ENCODE measurements around the gene ROBO2. TPM values are rescaled to one million over a fixed set of nuclear protein-coding genes. Genes with fewer than 3 reads are reported as not detected.

Gene ROBO2
- total RNA-seq, 4 donors from 2014 or later: 4.7 to 8.4 (median 6.6) TPM

DNA sequence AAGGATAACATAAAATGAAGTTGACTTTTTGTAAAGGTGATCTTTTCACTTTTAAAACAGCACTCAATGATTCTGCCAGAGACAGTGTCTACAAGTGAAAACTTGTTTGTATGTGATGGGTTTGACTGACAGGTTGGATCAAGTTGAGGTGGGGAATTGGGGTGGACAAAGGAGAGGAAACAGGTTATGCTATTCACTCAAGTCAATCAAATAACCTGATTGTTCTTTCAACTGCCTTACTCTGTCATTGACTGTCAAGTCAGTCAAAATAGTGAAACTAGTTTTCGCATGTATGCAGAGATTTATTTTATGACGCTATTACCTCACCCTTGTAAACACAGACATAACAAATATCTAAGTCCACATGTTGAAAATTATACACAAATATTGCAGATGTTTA is 187.7 kb downstream of the ROBO2 start:
- H3K4me3 ChIP-seq: no peak overlapping the region
- H3K27me3 ChIP-seq: no peaks in the 10 kb centered on the region
- H3K36me3 ChIP-seq: no peaks in the 10 kb centered on the region
- DNase-seq: no peak
- WGBS, 2 donors: 50 to 58% methylated on average over 2 of the region's 2 CpGs
- intact Hi-C loops (cut with DNase I): no loop called here
- no peaks in the 10 kb centered on the region for H3K4me1 ChIP-seq
- no peaks in the 10 kb centered on the region for H3K9me3 ChIP-seq
- no peak overlapping the region for H3K27ac ChIP-seq
- TF ChIP-seq CTCF (IDR thresholded peaks at IDR 0.05): no peak
- TF ChIP-seq POLR2A (IDR thresholded peaks at IDR 0.05): no peak

DNA sequence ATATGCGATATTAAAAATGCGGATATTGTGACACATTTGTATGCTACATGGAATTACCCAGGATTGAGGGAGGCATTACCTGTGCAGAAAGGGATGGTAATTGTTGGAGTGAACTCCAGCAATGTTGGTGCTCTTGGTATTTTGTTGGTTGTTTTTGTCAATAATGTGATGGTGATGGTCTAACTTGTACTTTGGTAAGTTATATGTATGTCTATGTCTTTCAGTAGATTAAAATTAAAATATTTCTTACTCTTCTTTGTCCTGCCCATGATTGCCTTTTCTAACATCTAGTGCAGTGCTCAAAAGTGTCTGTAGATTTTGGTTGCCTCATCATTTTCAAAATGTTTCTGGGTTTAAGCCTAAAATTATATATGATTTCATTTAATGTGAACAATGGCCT is 192.7 kb downstream of the ROBO2 start:
- Histone ChIP-seq H3K36me3 (no peaks in the 10 kb centered on the region), H3K4me3 (no peak overlapping the region), H3K27me3 (no peaks in the 10 kb centered on the region), H3K9me3 (no peaks in the 10 kb centered on the region), H3K27ac (no peak overlapping the region), H3K4me1 (no peaks in the 10 kb centered on the region)
- no peak for TF ChIP-seq CTCF (IDR thresholded peaks at IDR 0.05)
- no peak for TF ChIP-seq POLR2A (IDR thresholded peaks at IDR 0.05)
- DNase-seq: no peak
- WGBS, 2 donors: 90 to 98% methylated on average over 2 of the region's 2 CpGs
- intact Hi-C loops (cut with DNase I): no loop called here

GRCh38 chr3:77234004-77234403 is 194.1 kb downstream of the ROBO2 start:
- Histone ChIP-seq H3K36me3 (no peaks in the 10 kb centered on the region), H3K27ac (no peak overlapping the region), H3K4me1 (no peaks in the 10 kb centered on the region), H3K9me3 (no peaks in the 10 kb centered on the region), H3K27me3 (no peaks in the 10 kb centered on the region), H3K4me3 (no peak overlapping the region)
- TF ChIP-seq POLR2A (IDR thresholded peaks at IDR 0.05) (no peak), CTCF (IDR thresholded peaks at IDR 0.05) (no peak)
- WGBS, 2 donors: 56 to 62% methylated on average over 2 of the region's 2 CpGs
- intact Hi-C loops (cut with DNase I): no loop called here
- DNase-seq: no peak

DNA sequence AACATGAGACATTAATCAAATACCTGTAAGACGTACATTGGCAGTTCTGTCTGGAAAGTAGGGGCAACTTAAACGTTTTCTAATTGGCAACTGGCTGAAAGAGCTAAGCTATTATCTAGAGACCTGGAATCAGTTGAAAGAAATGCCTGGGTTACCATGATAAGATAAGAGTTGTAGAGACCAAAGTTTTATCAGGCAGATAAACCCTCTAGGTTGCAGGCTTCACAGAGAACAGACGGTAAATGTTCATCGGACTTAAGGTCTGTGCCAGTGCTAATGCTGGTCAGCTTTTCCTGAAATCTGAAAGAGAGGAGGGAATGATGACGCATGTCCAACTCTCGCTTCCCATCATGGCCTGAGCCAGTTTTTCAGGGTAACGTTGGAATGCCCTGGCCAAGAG is 196.2 kb downstream of the ROBO2 start:
- DNase-seq: no peak
- Histone ChIP-seq H3K27ac (no peak overlapping the region), H3K9me3 (peaks cover 0 to 5% (median 0%) of the 10 kb centered on the region in 3 donors), H3K4me3 (no peak overlapping the region), H3K27me3 (no peaks in the 10 kb centered on the region), H3K4me1 (no peaks in the 10 kb centered on the region), H3K36me3 (no peaks in the 10 kb centered on the region)
- 81% methylated on average over 7 of the region's 7 CpGs for WGBS, 2 donors
- intact Hi-C loops (cut with DNase I): no loop called here
- no peak for TF ChIP-seq POLR2A (IDR thresholded peaks at IDR 0.05)
- TF ChIP-seq CTCF (IDR thresholded peaks at IDR 0.05): no peak

GRCh38 chr3:77240072-77240650 is 200.3 kb downstream of the ROBO2 start:
- 93 to 96% methylated on average over 3 of the region's 40 CpGs for WGBS, 2 donors
- Histone ChIP-seq H3K9me3 (peaks cover 0 to 5% (median 0%) of the 10 kb centered on the region in 3 donors), H3K27ac (no peak overlapping the region), H3K36me3 (no peaks in the 10 kb centered on the region), H3K4me1 (no peaks in the 10 kb centered on the region), H3K27me3 (no peaks in the 10 kb centered on the region), H3K4me3 (no peak overlapping the region)
- TF ChIP-seq POLR2A (IDR thresholded peaks at IDR 0.05): no peak
- TF ChIP-seq CTCF (IDR thresholded peaks at IDR 0.05): no peak
- DNase-seq: no peak
- intact Hi-C loops (cut with DNase I): no loop called here

Data from esophagus squamous epithelium (tissue), 5 donors.